ENCODE data around the gene MTFR1L. TPM values are rescaled to one million over a fixed set of nuclear protein-coding genes. Genes with fewer than 3 reads are reported as not detected.

Gene MTFR1L
- total RNA-seq, 3 donors from 2014 or later = 71.6 to 79.2 (median 75.4) TPM

DNA sequence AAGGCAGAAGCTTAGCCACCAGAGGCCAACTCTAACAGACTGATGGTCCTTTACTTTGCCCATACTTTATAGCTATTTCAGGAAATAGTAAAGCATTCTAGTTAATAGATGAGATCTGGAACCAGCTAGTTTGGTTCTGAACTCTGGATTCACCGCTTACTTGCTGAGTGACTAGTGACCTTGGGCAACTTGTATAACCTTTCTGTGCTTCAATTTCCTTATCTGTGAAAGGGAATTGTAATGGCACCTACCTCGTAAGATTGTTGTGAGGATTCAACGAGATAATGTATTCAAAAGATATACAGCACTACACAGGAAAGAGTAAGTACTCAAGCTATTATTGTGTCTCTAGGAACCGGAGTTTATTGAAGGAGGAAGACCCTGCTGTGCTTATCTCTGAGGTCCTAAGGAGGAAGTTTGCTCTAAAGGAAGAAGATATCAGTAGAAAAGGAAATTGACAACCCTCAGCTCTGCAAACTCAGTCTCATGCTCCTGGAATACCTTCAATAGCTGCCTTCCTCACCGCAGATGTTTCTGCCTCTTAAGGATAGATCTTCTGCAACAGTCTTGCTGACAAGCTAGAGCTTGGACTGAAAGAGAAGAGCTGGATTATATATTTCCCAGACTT lies 11.9 kb downstream of the MTFR1L start:
- H3K27me3 ChIP-seq = no peaks in the 10 kb centered on the region
- H3K4me3 ChIP-seq = no peak overlapping the region
- intact Hi-C loops (cut with DNase I; ENCODE audit: low total_unique reads) = loop anchor here (5.0 kb wide), 1 partner anchor 584 kb away; the partner anchor contains the start of gene RSRP1
- no peak for DNase-seq (ENCODE audit: low spot score in 2 of 2)
- no peaks in the 10 kb centered on the region for H3K4me1 ChIP-seq
- TF ChIP-seq POLR2AphosphoS5 (IDR thresholded peaks at IDR 0.05) (no peak), POLR2A (IDR thresholded peaks at IDR 0.05) (no peak)
- TF ChIP-seq, protein P1, sequence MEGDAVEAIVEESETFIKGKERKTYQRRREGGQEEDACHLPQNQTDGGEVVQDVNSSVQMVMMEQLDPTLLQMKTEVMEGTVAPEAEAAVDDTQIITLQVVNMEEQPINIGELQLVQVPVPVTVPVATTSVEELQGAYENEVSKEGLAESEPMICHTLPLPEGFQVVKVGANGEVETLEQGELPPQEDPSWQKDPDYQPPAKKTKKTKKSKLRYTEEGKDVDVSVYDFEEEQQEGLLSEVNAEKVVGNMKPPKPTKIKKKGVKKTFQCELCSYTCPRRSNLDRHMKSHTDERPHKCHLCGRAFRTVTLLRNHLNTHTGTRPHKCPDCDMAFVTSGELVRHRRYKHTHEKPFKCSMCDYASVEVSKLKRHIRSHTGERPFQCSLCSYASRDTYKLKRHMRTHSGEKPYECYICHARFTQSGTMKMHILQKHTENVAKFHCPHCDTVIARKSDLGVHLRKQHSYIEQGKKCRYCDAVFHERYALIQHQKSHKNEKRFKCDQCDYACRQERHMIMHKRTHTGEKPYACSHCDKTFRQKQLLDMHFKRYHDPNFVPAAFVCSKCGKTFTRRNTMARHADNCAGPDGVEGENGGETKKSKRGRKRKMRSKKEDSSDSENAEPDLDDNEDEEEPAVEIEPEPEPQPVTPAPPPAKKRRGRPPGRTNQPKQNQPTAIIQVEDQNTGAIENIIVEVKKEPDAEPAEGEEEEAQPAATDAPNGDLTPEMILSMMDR (IDR thresholded peaks at IDR 0.05) = no peak
- no peak overlapping the region for H3K27ac ChIP-seq
- H3K36me3 ChIP-seq = peaks cover 8% of the 10 kb centered on the region
- H3K9me3 ChIP-seq = no peaks in the 10 kb centered on the region

DNA sequence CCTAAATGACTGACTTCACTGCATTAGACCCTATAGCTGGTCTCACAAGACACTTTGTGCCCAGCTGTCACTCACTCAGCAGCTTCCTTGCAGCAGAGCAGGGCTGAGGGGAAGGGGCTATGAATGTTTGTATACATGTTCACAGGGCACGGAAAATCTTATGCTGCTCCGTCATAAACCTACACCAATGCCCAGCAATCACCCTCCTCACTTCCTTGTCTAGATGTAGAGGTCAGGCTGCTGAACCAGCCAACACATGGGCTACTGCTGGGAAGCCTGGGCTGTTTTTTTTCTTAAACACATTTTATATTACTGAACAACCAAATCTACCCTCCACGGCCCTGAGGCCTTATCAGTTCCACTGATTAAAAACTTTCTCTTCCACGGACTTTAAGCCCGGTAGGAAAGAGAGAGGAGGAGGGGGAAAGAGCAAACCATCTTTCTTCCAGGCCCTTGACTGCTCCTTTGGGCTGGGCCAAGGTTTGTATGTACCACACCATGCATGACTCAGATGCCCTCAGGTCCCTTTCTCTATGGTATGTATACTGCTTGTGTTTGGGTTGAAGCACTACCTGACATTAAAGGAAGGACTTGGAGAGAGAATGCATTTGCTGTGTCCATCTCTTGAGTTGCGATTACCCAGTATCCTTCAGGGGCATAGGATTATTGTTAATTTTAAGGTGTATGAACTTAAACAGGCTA lies 12.7 kb downstream of the MTFR1L start:
- TF ChIP-seq POLR2AphosphoS5 (IDR thresholded peaks at IDR 0.05) = no peak
- TF ChIP-seq, protein P1 (IDR thresholded peaks at IDR 0.05) = no peak
- no peak for TF ChIP-seq POLR2A (IDR thresholded peaks at IDR 0.05)

DNA sequence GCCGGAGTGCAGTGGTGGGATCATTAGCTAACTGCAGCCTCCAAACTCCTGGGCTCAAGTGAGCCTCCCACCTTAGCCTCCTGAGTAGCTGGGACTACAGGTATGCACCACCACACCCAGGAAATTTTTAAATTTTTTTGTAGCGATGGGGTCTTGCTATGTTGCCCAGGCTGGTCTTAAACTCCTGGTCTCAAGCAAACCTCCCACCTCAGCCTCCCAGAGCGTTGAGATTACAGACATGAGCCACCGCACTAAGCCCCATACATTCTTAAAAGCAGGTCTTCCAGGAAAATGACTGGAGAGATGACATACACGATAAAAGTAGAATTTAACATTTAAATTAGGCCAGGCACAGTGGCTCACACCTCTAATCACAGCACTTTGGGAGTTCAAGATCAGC lies 13.4 kb downstream of the MTFR1L start:
- Histone ChIP-seq H3K36me3 (peaks cover 8% of the 10 kb centered on the region), H3K4me1 (no peaks in the 10 kb centered on the region), H3K27me3 (no peaks in the 10 kb centered on the region), H3K4me3 (no peak overlapping the region), H3K27ac (no peak overlapping the region), H3K9me3 (no peaks in the 10 kb centered on the region)
- intact Hi-C loops (cut with DNase I; ENCODE audit: low total_unique reads) = loop anchor here (5.0 kb wide), 1 partner anchor 586 kb away; the partner anchor contains the start of gene RSRP1
- DNase-seq (ENCODE audit: low spot score in 2 of 2) = no peak
- TF ChIP-seq POLR2AphosphoS5 (IDR thresholded peaks at IDR 0.05) (no peak), POLR2A (IDR thresholded peaks at IDR 0.05) (no peak)
- TF ChIP-seq, protein P1 (IDR thresholded peaks at IDR 0.05) = no peak

More for the DNA sequence above, 12.7 kb downstream of the MTFR1L start:
- Histone ChIP-seq H3K27ac (no peak overlapping the region), H3K27me3 (no peaks in the 10 kb centered on the region), H3K36me3 (peaks cover 8% of the 10 kb centered on the region), H3K9me3 (no peaks in the 10 kb centered on the region), H3K4me3 (no peak overlapping the region), H3K4me1 (no peaks in the 10 kb centered on the region)
- intact Hi-C loops (cut with DNase I; ENCODE audit: low total_unique reads) = loop anchor here (5.0 kb wide), 1 partner anchor 585 kb away; the partner anchor contains the start of gene RSRP1
- DNase-seq (ENCODE audit: low spot score in 2 of 2) = no peak

DNA sequence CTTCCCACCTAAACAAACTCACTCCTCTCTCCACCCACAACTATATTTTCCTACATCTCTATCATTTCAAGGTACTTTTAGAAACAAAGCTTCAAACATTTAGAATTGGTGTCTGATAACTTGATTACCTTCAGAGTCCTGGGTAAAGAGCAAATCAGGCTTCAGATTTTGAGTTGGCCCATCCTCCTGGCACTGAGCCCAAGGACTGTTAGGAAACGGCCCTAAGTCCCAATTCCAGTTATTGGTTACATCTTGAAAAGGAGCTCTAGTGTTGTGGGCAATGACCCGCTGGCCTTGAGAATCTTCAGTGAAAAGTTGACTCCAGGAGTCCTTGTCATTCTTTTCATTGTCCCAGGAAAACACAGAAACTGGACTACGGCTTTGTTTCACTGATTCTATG lies 15.1 kb downstream of the MTFR1L start:
- H3K4me3 ChIP-seq = no peak overlapping the region
- H3K36me3 ChIP-seq = peaks cover 8% of the 10 kb centered on the region
- intact Hi-C loops (cut with DNase I; ENCODE audit: low total_unique reads) = loop anchor here (5.0 kb wide), 1 partner anchor 588 kb away; the partner anchor contains the start of gene RSRP1
- H3K27ac ChIP-seq = no peak overlapping the region
- H3K4me1 ChIP-seq = no peaks in the 10 kb centered on the region
- no peaks in the 10 kb centered on the region for H3K9me3 ChIP-seq
- no peak for DNase-seq (ENCODE audit: low spot score in 2 of 2)
- TF ChIP-seq POLR2AphosphoS5 (IDR thresholded peaks at IDR 0.05) (no peak), POLR2A (IDR thresholded peaks at IDR 0.05) (no peak)
- TF ChIP-seq, protein P1 (IDR thresholded peaks at IDR 0.05) = no peak
- H3K27me3 ChIP-seq = no peaks in the 10 kb centered on the region

DNA sequence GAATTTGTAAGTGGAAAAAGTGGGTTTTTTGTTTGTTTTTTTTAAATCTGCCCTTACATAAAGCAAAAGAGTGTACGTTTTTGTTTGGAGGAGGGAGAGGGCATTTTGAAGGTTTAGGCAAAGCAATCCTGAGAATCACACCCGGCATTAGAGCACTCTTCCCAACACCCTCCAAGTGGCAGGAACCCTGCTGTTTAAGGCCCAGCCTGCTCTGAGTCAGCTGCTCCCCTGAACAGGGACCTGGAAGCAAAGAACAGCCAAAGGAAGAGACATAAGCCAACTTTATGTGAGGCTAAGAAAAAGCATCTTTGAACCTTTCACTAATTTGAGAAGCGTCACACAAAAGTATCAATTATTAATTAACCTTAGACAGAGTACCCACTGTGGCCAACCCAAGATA lies 16.9 kb downstream of the MTFR1L start:
- TF ChIP-seq POLR2AphosphoS5 (IDR thresholded peaks at IDR 0.05) = no peak
- TF ChIP-seq, protein P1 (IDR thresholded peaks at IDR 0.05) = no peak
- TF ChIP-seq POLR2A (IDR thresholded peaks at IDR 0.05) = no peak
- intact Hi-C loops (cut with DNase I; ENCODE audit: low total_unique reads) = no loop called here

More for the DNA sequence above, 16.9 kb downstream of the MTFR1L start:
- H3K27ac ChIP-seq = no peak overlapping the region
- no peaks in the 10 kb centered on the region for H3K9me3 ChIP-seq
- H3K4me1 ChIP-seq = no peaks in the 10 kb centered on the region
- DNase-seq (ENCODE audit: low spot score in 2 of 2) = no peak
- H3K4me3 ChIP-seq = no peak overlapping the region
- no peaks in the 10 kb centered on the region for H3K27me3 ChIP-seq
- no peaks in the 10 kb centered on the region for H3K36me3 ChIP-seq

Data from breast epithelium (tissue), 4 donors.